SK-N-SH treated with all-trans-retinoic acid at 6 μM for 48 hours (cell line): ENCODE data around the gene CLUH.

Experiments
- CSDC2 ChIP-seq: fragments of 250-450 bp; sonication (Bioruptor Pico); IDR thresholded peaks from 2 replicates; pipeline ENCODE4 v1.5.0; 2020; ENCODE audit warnings: mild to moderate bottlenecking, moderate library complexity
- OSR1 ChIP-seq: fragments of 250-450 bp; sonication (Bioruptor Pico); IDR thresholded peaks from 2 replicates; pipeline ENCODE4 v1.8.0; 2022; ENCODE audit warnings: moderate library complexity, mild to moderate bottlenecking, inconsistent platforms
- PATZ1 ChIP-seq: fragments of 250-450 bp; sonication (Bioruptor Pico); IDR thresholded peaks from 2 replicates; pipeline ENCODE4 v1.8.0; 2020; ENCODE audit warnings: mild to moderate bottlenecking, moderate library complexity, borderline replicate concordance
- RARB ChIP-seq: fragments of 250-450 bp; sonication (Bioruptor Pico); IDR thresholded peaks from 2 replicates; pipeline ENCODE4 v1.8.0; 2021; ENCODE audit warnings: mild to moderate bottlenecking, moderate library complexity

GRCh38 chr17:2704031-2704889, 7.3 kb downstream of the CLUH start:
- TF ChIP-seq OSR1 (CRISPR knock-in tag), result no peak
- no peak for TF ChIP-seq CSDC2 (CRISPR knock-in tag)
- no peak for TF ChIP-seq RARB (CRISPR knock-in tag)
- TF ChIP-seq PATZ1 (CRISPR knock-in tag), result no peak
